ENCODE measurements around the gene CYTH1.

The CYTH1 gene

GRCh38 chr17:78705071-78705470 is 77.0 kb downstream of the CYTH1 start:
- H3K27me3 ChIP-seq (ENCODE audit: insufficient read depth, low read depth, severe bottlenecking): no peaks in the 10 kb centered on the region
- no peak for TF ChIP-seq CTCF (IDR thresholded peaks at IDR 0.05; ENCODE audit: low read depth, low read length)
- peaks cover 81% of the 10 kb centered on the region for H3K36me3 ChIP-seq
- H3K27ac ChIP-seq: no peak overlapping the region
- no peaks in the 10 kb centered on the region for H3K9me3 ChIP-seq (ENCODE audit: severe bottlenecking)
- no peak overlapping the region for H3K4me3 ChIP-seq (ENCODE audit: low read depth, low read length)
- no peak for DNase-seq

- no peaks in the 10 kb centered on the region for H3K27me3 ChIP-seq (ENCODE audit: insufficient read depth, low read depth, severe bottlenecking)
- H3K36me3 ChIP-seq: peaks cover 86% of the 10 kb centered on the region
- H3K4me3 ChIP-seq (ENCODE audit: low read depth, low read length): no peak overlapping the region
- H3K27ac ChIP-seq: no peak overlapping the region
- no peaks in the 10 kb centered on the region for H3K9me3 ChIP-seq (ENCODE audit: severe bottlenecking)
- no peak for TF ChIP-seq CTCF (IDR thresholded peaks at IDR 0.05; ENCODE audit: low read depth, low read length)
- no peak for DNase-seq
These were observed 77.5 kb downstream of the CYTH1 start for GRCh38 chr17:78704594-78704993.

GRCh38 chr17:78697554-78698343 is 84.3 kb downstream of the CYTH1 start:
- H3K4me3 ChIP-seq (ENCODE audit: low read depth, low read length): no peak overlapping the region

GRCh38 chr17:78697122-78697521 is 85.0 kb downstream of the CYTH1 start:
- DNase-seq: no peak
- no peaks in the 10 kb centered on the region for H3K27me3 ChIP-seq (ENCODE audit: insufficient read depth, low read depth, severe bottlenecking)
- H3K27ac ChIP-seq: no peak overlapping the region
- no peaks in the 10 kb centered on the region for H3K9me3 ChIP-seq (ENCODE audit: severe bottlenecking)
- H3K4me3 ChIP-seq (ENCODE audit: low read depth, low read length): no peak overlapping the region
- TF ChIP-seq CTCF (IDR thresholded peaks at IDR 0.05; ENCODE audit: low read depth, low read length): no peak
- H3K36me3 ChIP-seq: peaks cover 87% of the 10 kb centered on the region

More at GRCh38 chr17:78697554-78698343, 84.3 kb downstream of the CYTH1 start:
- no peak for DNase-seq
- H3K27me3 ChIP-seq (ENCODE audit: insufficient read depth, low read depth, severe bottlenecking): no peaks in the 10 kb centered on the region
- no peaks in the 10 kb centered on the region for H3K9me3 ChIP-seq (ENCODE audit: severe bottlenecking)
- TF ChIP-seq CTCF (IDR thresholded peaks at IDR 0.05; ENCODE audit: low read depth, low read length): no peak
- no peak overlapping the region for H3K27ac ChIP-seq
- peaks cover 87% of the 10 kb centered on the region for H3K36me3 ChIP-seq

GRCh38 chr17:78696016-78696982 is 85.8 kb downstream of the CYTH1 start:
- DNase-seq: no peak
- H3K36me3 ChIP-seq: peaks cover 87% of the 10 kb centered on the region
- no peak for TF ChIP-seq CTCF (IDR thresholded peaks at IDR 0.05; ENCODE audit: low read depth, low read length)
- no peaks in the 10 kb centered on the region for H3K27me3 ChIP-seq (ENCODE audit: insufficient read depth, low read depth, severe bottlenecking)
- H3K9me3 ChIP-seq (ENCODE audit: severe bottlenecking): no peaks in the 10 kb centered on the region
- H3K27ac ChIP-seq: no peak overlapping the region
- H3K4me3 ChIP-seq (ENCODE audit: low read depth, low read length): no peak overlapping the region
